H1 (cell line): Measurements from ENCODE around the gene DMAC2L. TPM values are rescaled to one million over a fixed set of nuclear protein-coding genes. Genes with fewer than 3 reads are reported as not detected.

Experiments used
- BCL11A ChIP-seq, 2 experiments: IDR thresholded peaks; one replicate each; pipeline ENCODE4 v1.6.1; 2011; ENCODE audit warnings: low read depth in 2 of 2, low read length in 2 of 2, mild to moderate bottlenecking in 2 of 2
- polyA plus RNA-seq, 7 experiments: library from polyadenylated mRNA; depleted of rRNA in 3 of 7; stranded (reverse) in 5 of 7; unstranded in 2 of 7; fragments of >200 nt in 5 of 7; fragments of 200-250 nt in 2 of 7; gene quantifications; 1 replicate in 5 of 7; 2 replicates in 1 of 7; 4 replicates in 1 of 7; pipeline versions ENCODE4 v1.2.1 to v1.2.3, GENCODE V29; 2011 to 2013; ENCODE audit warnings: missing spikeins in 2 of 7, mixed read lengths in 2 of 7
- total RNA-seq: library from RNA; stranded (reverse); fragmentation: NEBNext Ultra II Directional; extraction: Animal tissue kit (Norgen Biotek cat#: 25700); gene quantifications from 2 replicates; pipeline ENCODE4 v1.2.1, GENCODE V29; 2021

The DMAC2L gene
- total and polyA plus RNA-seq, 2 of the 8 experiments (the other 6 are each of a cell fraction or from before 2014, with no cell fraction given): 20.3 to 28.9 TPM

GRCh38 chr14:50360093-50360492 is 48.0 kb downstream of the DMAC2L start (continued):
- no peak for TF ChIP-seq BCL11A (IDR thresholded peaks at IDR 0.05; ENCODE audit: low read depth in 2 of 2, low read length in 2 of 2)
